Astrocyte (in vitro differentiated cells and primary cell): ENCODE measurements around the gene HS6ST1. TPM values are rescaled to one million over a fixed set of nuclear protein-coding genes. Genes with fewer than 3 reads are reported as not detected.

Experiments used
- DNase-seq: peaks from one replicate; pipeline ENCODE4 v3.0.0-alpha.2; 2010; ENCODE audit warnings: low read depth
- FAIRE-seq: peaks from 2 replicates; lab custom pipeline; 2011; peaks lifted over from hg19 to GRCh38; lab: Jason Lieb, UNC
- H2AFZ ChIP-seq: 2 replicates; pipeline ENCODE4 v1.6.0; 2012; ENCODE audit warnings: low read depth, low read length, inconsistent platforms
- H3K27ac ChIP-seq: 2 replicates; pipeline ENCODE4 v1.5.1; 2011; ENCODE audit warnings: low read depth, low read length, inconsistent platforms
- H3K27me3 ChIP-seq: 2 replicates; pipeline ENCODE4 v1.6.0; 2011; ENCODE audit warnings: low read length, inconsistent platforms; ENCODE audit not compliant: insufficient read depth
- H3K36me3 ChIP-seq: 2 replicates; pipeline ENCODE4 v1.5.1; 2011; ENCODE audit warnings: low read length, inconsistent platforms; ENCODE audit not compliant: insufficient read depth
- H3K4me1 ChIP-seq: 2 replicates; pipeline ENCODE4 v1.5.1; 2011; ENCODE audit warnings: low read length, inconsistent platforms; ENCODE audit not compliant: insufficient read depth
- H3K4me2 ChIP-seq: 2 replicates; pipeline ENCODE4 v1.6.0; 2012; ENCODE audit warnings: low read length, inconsistent platforms
- H3K4me3 ChIP-seq: 2 replicates; pipeline ENCODE4 v1.5.1; 2011; ENCODE audit warnings: low read depth, mild to moderate bottlenecking, low read length, inconsistent platforms; ENCODE audit not compliant: insufficient read depth
- H3K79me2 ChIP-seq: 2 replicates; pipeline ENCODE4 v1.6.0; 2012; ENCODE audit warnings: mild to moderate bottlenecking, low read length, inconsistent platforms; ENCODE audit not compliant: insufficient read depth
- H3K9ac ChIP-seq: 2 replicates; pipeline ENCODE4 v1.6.0; 2012; ENCODE audit warnings: mild to moderate bottlenecking, low read length, inconsistent platforms
- H3K9me3 ChIP-seq: 2 replicates; pipeline ENCODE4 v1.5.1; 2012; ENCODE audit warnings: low read depth, mild to moderate bottlenecking, low read length, inconsistent platforms; ENCODE audit not compliant: insufficient read depth
- H4K20me1 ChIP-seq: 2 replicates; pipeline ENCODE4 v1.6.0; 2012; ENCODE audit warnings: low read length, inconsistent platforms; ENCODE audit not compliant: insufficient read depth
- H3K27ac Mint-ChIP-seq: one replicate; pipeline ENCODE4 v1.8.0; 2021; ENCODE audit warnings: mild to moderate bottlenecking, mixed read lengths; ENCODE audit not compliant: unreplicated experiment
- H3K27me3 Mint-ChIP-seq: one replicate; pipeline ENCODE4 v1.8.0; 2021; ENCODE audit warnings: low read depth, mixed read lengths; ENCODE audit not compliant: unreplicated experiment
- H3K36me3 Mint-ChIP-seq: one replicate; pipeline ENCODE4 v1.8.0; 2021; ENCODE audit warnings: low read depth, mixed read lengths; ENCODE audit not compliant: unreplicated experiment
- H3K4me1 Mint-ChIP-seq: one replicate; pipeline ENCODE4 v1.8.0; 2021; ENCODE audit warnings: low read depth, mixed read lengths; ENCODE audit not compliant: unreplicated experiment
- H3K4me3 Mint-ChIP-seq: one replicate; pipeline ENCODE4 v1.8.0; 2021; ENCODE audit warnings: mild to moderate bottlenecking, moderate library complexity, mixed read lengths; ENCODE audit not compliant: unreplicated experiment
- H3K9me3 Mint-ChIP-seq: one replicate; pipeline ENCODE4 v1.8.0; 2021; ENCODE audit warnings: mild to moderate bottlenecking, mixed read lengths; ENCODE audit not compliant: unreplicated experiment
- EZH2 ChIP-seq: IDR thresholded peaks from 2 replicates; pipeline ENCODE4 v1.6.1; 2012; ENCODE audit warnings: mild to moderate bottlenecking, low read length, inconsistent platforms; ENCODE audit not compliant: insufficient read depth
- total RNA-seq: library from RNA; stranded (reverse); gene quantifications from 2 replicates; pipeline ENCODE4 v1.2.1, GENCODE V29; 2021
- TF ChIP-seq, protein P1 (sequence below): IDR thresholded peaks from 2 replicates; pipeline ENCODE4 v1.5.1; 2011; ENCODE audit warnings: low read depth, mild to moderate bottlenecking, inconsistent platforms, low read length, moderate library complexity; ENCODE audit not compliant: insufficient read depth

Gene HS6ST1
- total RNA-seq, 1 donor from 2014 or later = 20.5 TPM

DNA sequence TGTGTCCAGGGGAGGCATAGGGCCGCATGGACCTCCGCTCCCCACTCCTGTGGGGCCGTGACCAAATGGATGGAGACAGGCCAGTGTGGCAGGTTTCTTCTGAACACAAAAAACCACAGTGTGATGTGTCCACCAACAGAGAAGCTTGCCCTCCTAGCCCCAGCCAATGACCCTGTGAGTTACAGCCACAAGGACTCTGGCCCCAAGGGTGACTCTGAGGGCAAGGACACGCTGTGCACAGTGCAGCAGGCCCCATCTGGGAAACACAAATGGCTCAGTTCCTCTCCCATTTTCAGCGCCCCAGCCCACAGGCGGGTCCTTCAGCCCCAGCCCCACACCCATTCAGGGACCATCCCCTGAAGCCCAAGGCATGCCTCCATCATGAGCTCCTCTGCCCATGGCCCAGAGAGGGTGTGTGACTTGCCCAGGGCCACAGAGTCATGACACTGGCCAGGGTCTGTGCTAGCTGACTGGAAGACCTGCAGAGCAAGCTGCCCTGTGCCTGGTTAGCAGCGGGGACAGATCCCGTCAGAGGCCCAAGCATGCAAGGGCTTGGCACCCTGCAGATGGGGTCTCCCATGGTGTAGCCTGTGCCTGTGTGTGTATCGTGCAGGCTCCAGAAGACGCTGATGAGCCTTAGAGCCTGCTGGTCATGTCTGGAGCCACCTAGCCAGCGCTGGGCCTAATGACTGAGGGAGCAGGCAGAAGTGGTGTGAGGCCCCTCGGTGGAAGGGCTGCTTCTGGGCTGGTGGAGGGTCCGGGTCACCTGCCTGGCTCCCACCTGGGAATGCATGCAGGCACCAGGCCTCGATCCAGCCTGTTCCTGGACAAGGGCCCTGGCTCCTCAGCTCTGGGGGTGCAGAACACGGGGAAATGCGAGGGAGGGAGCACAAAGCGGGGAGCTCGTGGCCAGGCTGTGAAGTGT lies 47.7 kb downstream of the HS6ST1 start:
- TF ChIP-seq, protein P1, sequence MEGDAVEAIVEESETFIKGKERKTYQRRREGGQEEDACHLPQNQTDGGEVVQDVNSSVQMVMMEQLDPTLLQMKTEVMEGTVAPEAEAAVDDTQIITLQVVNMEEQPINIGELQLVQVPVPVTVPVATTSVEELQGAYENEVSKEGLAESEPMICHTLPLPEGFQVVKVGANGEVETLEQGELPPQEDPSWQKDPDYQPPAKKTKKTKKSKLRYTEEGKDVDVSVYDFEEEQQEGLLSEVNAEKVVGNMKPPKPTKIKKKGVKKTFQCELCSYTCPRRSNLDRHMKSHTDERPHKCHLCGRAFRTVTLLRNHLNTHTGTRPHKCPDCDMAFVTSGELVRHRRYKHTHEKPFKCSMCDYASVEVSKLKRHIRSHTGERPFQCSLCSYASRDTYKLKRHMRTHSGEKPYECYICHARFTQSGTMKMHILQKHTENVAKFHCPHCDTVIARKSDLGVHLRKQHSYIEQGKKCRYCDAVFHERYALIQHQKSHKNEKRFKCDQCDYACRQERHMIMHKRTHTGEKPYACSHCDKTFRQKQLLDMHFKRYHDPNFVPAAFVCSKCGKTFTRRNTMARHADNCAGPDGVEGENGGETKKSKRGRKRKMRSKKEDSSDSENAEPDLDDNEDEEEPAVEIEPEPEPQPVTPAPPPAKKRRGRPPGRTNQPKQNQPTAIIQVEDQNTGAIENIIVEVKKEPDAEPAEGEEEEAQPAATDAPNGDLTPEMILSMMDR = no peak
- TF ChIP-seq EZH2 = no peak
- no peak overlapping the region for H3K4me3 Mint-ChIP-seq
- DNase-seq = no peak
- peaks cover 9% of the 10 kb centered on the region for H3K36me3 Mint-ChIP-seq
- H3K36me3 ChIP-seq = no peaks in the 10 kb centered on the region
- peaks cover 6% of the 10 kb centered on the region for H3K9me3 Mint-ChIP-seq
- H3K4me1 Mint-ChIP-seq = peaks cover 2% of the 10 kb centered on the region
- no peak overlapping the region for H3K9ac ChIP-seq
- no peak overlapping the region for H2AFZ ChIP-seq
- no peaks in the 10 kb centered on the region for H3K27me3 ChIP-seq
- no peak overlapping the region for H3K4me2 ChIP-seq
- peaks cover 41% of the 10 kb centered on the region for H4K20me1 ChIP-seq
- H3K4me3 ChIP-seq = no peak overlapping the region
- no peaks in the 10 kb centered on the region for H3K9me3 ChIP-seq
- H3K79me2 ChIP-seq = peaks cover 5% of the 10 kb centered on the region
- no peak overlapping the region for H3K27ac Mint-ChIP-seq
- no peak overlapping the region for H3K27ac ChIP-seq
- no peak for FAIRE-seq
- no peaks in the 10 kb centered on the region for H3K4me1 ChIP-seq
- H3K27me3 Mint-ChIP-seq = no peaks in the 10 kb centered on the region

DNA sequence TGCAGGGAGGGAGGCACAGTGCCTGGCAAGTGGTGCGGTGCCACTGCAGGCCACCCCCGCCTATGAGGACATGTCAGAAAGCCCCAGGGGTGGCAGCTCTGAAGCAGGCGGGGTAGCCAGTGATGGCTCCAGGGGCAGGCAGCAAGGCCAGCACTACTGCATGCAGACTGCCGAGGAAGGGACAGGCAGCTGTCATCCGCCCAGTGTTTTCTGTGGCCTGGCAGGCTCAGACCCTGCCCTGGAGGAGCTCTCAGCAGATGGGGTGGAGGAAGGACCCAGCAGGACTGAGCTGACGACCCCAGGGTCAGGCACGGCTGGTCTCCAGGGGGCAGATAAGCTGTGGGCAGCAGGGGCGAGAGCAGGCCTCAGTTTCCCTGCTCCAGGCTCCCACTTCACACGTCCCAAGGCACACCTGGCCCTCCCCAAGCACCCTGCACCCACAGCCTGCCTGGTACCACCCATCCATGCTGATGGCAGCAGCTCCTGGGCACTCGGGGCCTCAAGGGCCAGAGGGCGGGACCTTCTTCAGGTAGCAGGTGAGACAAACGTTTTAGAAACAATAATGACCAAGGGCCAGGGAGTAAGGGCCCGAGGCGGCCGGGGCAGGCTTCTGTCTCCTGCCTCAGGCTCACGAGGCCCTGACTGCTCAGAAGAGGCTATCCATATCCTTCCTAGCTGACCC lies 48.5 kb downstream of the HS6ST1 start:
- no peak for FAIRE-seq
- no peak overlapping the region for H3K9ac ChIP-seq
- H2AFZ ChIP-seq = no peak overlapping the region
- H3K36me3 ChIP-seq = no peaks in the 10 kb centered on the region
- H3K27me3 ChIP-seq = no peaks in the 10 kb centered on the region
- Mint-ChIP-seq H3K4me3 (no peak overlapping the region), H3K27me3 (no peaks in the 10 kb centered on the region), H3K27ac (no peak overlapping the region), H3K4me1 (no peaks in the 10 kb centered on the region), H3K36me3 (peaks cover 9% of the 10 kb centered on the region), H3K9me3 (peaks cover 6% of the 10 kb centered on the region)
- no peaks in the 10 kb centered on the region for H3K4me1 ChIP-seq
- H3K27ac ChIP-seq = no peak overlapping the region
- no peak overlapping the region for H3K4me2 ChIP-seq
- TF ChIP-seq, protein P1 = no peak
- no peak for TF ChIP-seq EZH2
- peaks cover 41% of the 10 kb centered on the region for H4K20me1 ChIP-seq
- H3K79me2 ChIP-seq = peaks cover 5% of the 10 kb centered on the region
- no peak overlapping the region for H3K4me3 ChIP-seq
- no peaks in the 10 kb centered on the region for H3K9me3 ChIP-seq
- DNase-seq = no peak
